Activated naive CD4-positive, alpha-beta T cell (primary cell): ENCODE measurements around the gene FLT1.

Source experiments
- DNase-seq, 4 experiments: peaks; one replicate each; lab custom pipeline; 2025; lab: John Stamatoyannopoulos, UW

Gene FLT1

GRCh38 chr13:28384789-28385188 is 110.1 kb downstream of the FLT1 start:
- no peak for DNase-seq

DNA sequence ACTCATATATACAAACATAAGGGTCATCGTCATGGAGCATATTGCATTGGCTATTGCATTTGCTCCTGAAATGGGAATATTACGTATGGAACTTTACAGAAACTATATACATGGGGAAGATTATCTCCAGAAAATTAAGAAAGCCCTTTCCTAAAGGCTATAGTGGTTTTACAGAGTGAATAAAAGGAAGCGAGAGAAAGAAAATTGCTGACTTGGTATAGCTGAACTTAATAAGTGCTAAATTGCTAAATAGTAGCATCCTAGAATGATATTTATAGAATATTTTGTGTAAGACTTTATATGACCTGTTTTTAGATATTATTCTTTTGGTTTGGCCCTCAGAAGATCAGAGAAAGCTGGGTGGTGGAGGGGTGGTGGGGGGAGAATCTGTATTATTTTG is 114.6 kb downstream of the FLT1 start:
- DNase-seq, result no peak

GRCh38 chr13:28379371-28380083 is 115.4 kb downstream of the FLT1 start:
- DNase-seq, result no peak

DNA sequence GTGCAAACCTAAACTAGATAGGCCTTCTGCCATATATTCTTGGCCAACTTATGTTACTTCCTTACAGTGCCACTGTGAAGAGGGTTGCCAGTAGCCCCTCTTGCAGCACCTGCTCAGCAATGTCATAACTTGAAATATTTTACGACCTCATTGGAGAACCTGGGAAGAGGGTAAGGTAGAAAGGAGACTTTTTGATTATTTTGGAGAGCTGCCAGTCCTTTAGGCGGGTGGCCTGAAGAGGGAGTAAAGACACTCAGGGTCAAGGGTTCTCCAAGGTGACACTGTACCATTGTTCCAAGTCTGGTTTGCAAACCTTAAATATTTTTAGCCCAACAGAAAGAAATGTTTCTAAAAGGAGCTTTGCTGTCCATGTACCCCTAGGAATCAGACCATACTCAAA is 118.3 kb downstream of the FLT1 start:
- no peak for DNase-seq

- no peak for DNase-seq
These were observed 119.5 kb downstream of the FLT1 start for GRCh38 chr13:28375250-28375930.

- DNase-seq, result no peak
These were observed 121.1 kb downstream of the FLT1 start for GRCh38 chr13:28373810-28374209.

DNA sequence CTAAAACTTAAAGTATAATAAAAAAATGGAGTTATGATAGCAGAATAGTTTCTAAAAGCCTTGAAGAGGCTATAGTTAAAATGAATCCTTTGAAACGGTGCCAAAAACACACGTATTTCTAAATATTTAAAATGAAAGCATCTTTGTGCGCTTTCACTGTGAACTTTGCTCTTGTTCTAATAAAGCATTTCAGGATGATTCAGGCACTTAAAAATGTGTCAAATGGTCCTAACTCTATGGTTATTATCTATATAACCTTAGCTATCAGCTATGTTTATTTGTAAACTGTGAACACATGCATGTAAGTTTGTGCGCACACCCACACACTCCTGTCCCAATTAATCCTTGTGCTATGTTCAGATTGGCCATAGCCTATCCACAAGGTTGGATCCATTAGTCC is 124.5 kb downstream of the FLT1 start:
- no peak for DNase-seq

- no peak for DNase-seq
These were observed 136.2 kb downstream of the FLT1 start for GRCh38 chr13:28358708-28359107.

- no peak for DNase-seq
These were observed 137.0 kb downstream of the FLT1 start for GRCh38 chr13:28357911-28358433.

DNA sequence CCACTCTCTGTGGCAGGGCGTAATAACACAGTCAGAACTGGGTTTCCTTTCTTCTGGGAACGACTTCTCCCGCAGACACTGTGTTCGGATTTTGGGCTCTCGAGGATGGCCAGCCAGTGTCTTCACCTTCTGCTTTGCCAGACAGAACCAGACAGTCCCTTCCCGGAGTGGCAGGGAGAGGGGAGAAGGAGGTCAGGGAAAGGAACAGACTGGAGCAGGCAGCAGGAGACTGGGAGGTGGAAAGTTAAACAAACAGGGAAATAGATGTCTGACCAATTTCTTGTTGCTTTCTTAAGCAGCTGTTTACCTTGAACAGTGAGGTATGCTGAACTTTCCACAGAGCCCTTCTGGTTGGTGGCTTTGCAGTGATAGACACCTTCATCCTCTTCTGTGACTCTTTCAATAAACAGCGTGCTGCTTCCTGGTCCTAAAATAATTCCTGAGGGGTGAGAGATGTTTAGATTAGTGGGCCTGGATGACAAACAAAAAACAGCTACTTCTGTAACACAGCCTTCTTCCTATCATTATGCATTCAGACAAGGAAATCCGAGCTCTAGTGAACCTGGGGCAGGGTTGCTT is 137.6 kb downstream of the FLT1 start:
- no peak for DNase-seq

- DNase-seq, result no peak
These were observed 138.3 kb downstream of the FLT1 start for GRCh38 chr13:28356561-28357021.

- DNase-seq, result no peak
These were observed 139.0 kb downstream of the FLT1 start for GRCh38 chr13:28355822-28356371.

DNA sequence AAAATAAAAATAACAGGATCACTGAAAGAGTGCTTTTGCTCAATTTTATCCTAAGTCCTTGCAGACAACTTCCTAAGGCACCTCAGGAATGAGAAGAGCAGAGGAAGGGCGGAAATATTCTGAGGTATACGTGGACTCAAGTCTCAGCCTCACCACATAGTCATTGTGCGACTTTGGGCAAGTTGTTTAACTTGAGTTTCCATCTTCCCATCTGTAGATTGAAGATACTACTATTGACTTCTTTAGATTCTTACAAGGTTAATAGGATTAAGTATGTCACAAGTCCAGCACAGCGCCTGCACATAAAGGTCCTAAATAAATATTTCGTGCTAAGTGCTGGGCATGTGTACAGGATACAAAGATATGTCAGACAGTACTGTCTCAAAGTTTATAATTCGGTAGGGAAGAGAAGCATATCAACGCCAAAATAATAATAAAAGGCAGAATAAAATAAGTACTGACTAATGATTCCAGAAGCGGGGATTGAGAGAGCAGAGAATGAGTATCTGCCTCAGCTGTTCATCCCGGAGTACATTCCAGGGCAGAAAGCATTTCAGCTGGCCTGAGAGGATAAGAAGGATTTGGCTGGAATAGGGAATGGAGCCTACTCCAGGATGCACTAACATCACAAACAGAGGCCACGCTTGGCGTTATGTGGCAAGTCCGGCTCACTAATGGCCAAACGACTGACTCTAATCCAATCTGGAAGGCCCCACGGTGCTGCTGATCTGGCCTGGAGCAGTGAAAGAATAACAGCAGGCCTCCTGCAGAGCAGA is 139.7 kb downstream of the FLT1 start:
- DNase-seq, result no peak

DNA sequence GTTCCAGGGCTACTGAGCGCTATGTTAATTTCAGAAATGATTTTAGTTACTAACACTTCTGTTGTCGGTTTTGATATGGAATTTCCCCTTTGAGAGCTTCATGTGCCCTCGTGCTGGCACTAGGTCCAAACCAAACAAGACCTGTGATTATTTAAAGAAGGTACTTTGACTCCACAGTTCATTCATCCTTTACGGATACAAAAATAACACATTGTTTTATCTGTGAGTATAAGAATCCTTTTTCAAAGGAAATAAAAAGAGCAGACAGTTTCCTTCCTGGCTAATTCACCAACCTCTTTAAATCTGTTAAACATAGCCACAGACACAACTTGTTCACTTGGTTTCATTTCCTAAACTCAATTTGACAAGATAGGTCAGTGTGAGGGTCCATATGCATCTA is 141.2 kb downstream of the FLT1 start:
- DNase-seq, result no peak

DNA sequence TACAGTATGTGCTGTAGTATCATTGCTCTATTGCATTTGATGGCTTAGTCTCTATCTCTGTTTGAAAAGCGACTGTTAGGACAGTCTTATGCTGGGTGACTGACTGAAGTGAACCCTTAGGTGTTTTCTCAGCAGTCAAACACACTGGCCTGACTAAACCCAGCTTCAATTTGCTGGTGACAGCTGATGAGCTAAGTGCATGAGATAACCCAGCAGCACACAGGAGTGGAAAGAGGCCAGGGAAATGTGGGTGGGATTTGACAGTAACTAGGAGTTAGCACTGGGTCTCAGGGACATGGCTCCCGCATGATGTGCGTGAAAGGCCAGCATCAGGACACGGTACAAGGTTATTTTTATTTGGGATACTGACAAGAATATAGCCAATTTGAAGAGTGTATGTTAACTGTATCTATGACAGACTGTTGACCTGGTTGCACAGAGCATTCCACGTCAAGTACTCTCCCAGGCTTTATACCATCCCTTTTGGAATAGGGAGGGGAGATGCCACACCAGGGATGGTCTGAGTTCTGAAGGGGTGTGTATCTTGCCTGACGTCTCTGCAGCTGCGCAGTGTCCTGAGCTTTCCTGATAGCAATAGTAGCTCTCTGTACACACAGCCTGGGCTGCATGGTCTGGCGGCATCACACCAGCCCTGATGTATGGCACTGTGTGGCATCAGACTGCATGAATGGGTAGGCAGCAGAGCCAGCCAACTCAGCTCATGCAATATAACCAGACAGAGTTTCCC is 144.8 kb downstream of the FLT1 start:
- DNase-seq, result no peak

DNA sequence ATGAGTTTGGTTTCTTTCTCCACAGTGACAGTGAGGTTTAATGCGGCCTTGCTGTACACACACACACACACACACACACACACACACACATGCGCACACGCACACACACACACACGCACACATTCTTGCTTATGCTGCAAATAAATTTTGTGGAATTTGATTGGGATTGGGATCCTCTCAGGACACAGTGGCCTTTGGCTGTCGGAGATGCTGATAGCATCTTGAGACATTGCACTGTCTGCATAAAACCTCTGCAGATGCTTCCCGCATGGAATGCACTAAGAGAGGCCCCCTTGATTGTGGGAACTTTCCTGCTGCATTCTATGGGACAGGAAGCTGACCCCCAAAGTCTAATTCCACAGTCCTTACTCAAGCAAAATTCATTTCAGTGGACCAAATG is 145.6 kb downstream of the FLT1 start:
- no peak for DNase-seq

DNA sequence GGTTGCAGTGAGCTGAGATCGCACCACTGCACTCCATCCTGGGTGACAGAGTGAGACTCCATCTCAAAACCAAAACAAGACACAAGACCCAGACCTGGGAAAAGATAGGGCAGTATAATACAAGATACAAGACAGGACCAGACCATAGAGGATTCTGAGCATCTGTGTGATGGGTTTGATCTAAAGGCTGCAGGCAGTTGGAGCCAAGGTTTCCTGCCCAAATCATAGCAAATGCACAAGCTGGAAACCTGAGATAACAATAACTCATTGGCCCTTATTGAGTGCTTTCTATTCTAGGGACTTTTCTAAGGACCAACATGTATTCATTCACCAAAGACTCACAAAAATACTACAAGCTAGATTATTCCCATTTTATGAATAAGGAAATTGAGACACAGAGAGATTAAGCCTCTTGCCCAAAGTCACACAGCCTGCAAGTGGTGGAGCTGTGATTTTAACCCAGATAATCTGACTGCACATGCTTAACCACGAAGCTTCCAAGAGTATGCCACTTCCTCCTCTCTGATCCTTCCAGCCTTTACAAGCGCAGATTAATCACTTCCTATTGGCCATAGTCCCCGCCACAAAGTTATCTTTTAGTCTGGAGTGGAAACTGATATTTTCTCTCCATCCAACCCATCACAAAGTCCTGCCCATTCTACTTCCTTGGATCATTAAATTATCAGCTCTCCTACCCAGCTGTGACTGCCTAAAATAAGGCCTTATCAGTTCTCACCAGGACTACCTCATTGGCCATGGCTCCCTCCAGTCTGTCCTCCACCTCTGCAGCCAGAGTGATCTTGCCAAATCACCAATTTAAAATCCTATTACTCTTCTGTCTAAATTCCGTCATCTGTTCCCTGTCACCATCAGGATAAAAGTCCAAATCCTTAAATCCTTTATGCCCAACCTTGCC is 147.2 kb downstream of the FLT1 start:
- no peak for DNase-seq

DNA sequence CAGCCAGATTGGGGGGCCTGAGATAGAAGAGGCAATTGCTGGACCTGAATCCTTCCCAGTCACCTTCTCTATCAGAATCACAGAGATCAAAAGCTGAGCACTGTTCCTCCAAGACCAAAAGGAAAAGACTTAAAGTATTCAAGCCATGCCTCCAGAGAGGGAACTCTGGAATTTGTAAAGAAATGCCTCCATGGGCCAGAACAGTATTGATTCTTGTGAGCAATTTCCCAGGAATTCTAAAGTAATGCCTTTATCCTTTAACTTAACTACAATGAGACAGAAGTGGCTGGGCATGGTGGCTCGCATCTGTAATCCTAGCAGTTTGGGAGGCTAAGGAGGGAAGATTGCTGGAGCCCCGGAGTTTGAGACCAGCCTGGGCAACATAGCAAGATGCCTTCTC is 148.8 kb downstream of the FLT1 start:
- DNase-seq, result no peak

DNA sequence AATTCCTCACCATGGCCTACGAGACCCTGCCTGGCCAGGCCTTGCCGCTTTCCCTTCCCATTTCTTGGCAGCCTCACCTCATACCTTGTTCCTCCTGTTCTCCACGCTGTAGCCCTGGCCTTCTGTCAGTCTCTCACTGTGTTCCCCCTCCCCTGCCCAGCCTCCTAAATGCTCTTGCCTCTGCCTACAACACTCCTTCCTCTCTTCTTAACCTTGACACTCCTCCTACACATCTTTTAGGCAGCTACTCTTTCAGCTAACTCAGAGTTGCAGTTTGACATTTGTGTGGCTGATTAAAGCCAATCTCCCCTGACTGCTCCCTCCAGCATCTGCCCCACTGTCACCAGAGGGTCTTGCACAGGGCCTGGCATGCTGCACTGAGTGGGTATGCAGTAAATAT is 150.8 kb downstream of the FLT1 start:
- DNase-seq, result no peak

DNA sequence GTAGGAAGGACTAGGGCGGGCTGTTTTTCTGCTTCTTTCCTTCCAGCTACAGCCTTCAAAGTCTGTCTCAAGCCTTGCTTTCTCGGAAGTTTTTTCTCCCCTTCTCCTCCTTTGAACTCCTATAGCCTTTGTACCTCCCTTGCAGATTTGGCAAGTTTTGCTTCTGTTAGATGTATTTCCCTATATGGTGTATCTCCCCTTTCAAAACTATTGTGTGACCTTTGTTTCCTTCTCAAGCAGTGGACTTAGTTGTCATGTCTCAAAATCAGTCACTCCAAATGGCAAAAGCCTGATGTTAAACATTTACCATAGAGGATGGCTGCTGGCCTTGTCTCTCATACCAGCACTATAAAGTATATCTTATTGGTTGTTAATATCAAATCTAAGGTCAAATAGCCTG is 152.7 kb downstream of the FLT1 start:
- no peak for DNase-seq
